Measurements from ENCODE around the gene MICAL2.
A peak's percentile ranks its signal among the peaks of the same experiment; 100 is the strongest.

MICAL2 gene

GRCh38 chr11:12243486-12243885 is 133.1 kb downstream of the MICAL2 start:
- TF ChIP-seq CEBPB (IDR thresholded peaks at IDR 0.05) (no peak), ZBTB7A (IDR thresholded peaks at IDR 0.05; ENCODE audit: low read depth) (no peak), EP300 (IDR thresholded peaks at IDR 0.05; ENCODE audit: borderline replicate concordance) (no peak), RAD21 (IDR thresholded peaks at IDR 0.05; ENCODE audit: low read depth) (no peak), TEAD4 (IDR thresholded peaks at IDR 0.05) (no peak), MAX (IDR thresholded peaks at IDR 0.05) (no peak), EGR1 (IDR thresholded peaks at IDR 0.05) (no peak)

GRCh38 chr11:12243911-12244550 is 133.6 kb downstream of the MICAL2 start:
- TF ChIP-seq NFIC (IDR thresholded peaks at IDR 0.05): no peak
- no peak for TF ChIP-seq ZBTB7A (IDR thresholded peaks at IDR 0.05; ENCODE audit: low read depth)
- no peak for TF ChIP-seq YY1 (IDR thresholded peaks at IDR 0.05; ENCODE audit: low read depth)
- TF ChIP-seq TAF1 (IDR thresholded peaks at IDR 0.05; ENCODE audit: low read depth): no peak
- TF ChIP-seq CEBPB (IDR thresholded peaks at IDR 0.05): no peak
- TF ChIP-seq CREB1 (IDR thresholded peaks at IDR 0.05; ENCODE audit: low read depth): no peak
- no peak for TF ChIP-seq REST (IDR thresholded peaks at IDR 0.05; ENCODE audit: low read depth)
- no peak for TF ChIP-seq USF1 (IDR thresholded peaks at IDR 0.05)

GRCh38 chr11:12245091-12245490 is 134.7 kb downstream of the MICAL2 start:
- TF ChIP-seq NFIC (IDR thresholded peaks at IDR 0.05) (no peak), USF1 (IDR thresholded peaks at IDR 0.05) (no peak), RAD21 (IDR thresholded peaks at IDR 0.05; ENCODE audit: low read depth) (no peak), REST (IDR thresholded peaks at IDR 0.05; ENCODE audit: low read depth) (no peak), ZBTB7A (IDR thresholded peaks at IDR 0.05; ENCODE audit: low read depth) (no peak), YY1 (IDR thresholded peaks at IDR 0.05; ENCODE audit: low read depth) (no peak), EGR1 (IDR thresholded peaks at IDR 0.05) (no peak), CREB1 (IDR thresholded peaks at IDR 0.05; ENCODE audit: low read depth) (no peak), FOXM1 (IDR thresholded peaks at IDR 0.05; ENCODE audit: borderline replicate concordance, low read depth) (no peak), MAX (IDR thresholded peaks at IDR 0.05) (no peak), CEBPB (IDR thresholded peaks at IDR 0.05) (no peak), TCF12 (IDR thresholded peaks at IDR 0.05; ENCODE audit: low read depth) (no peak), TAF1 (IDR thresholded peaks at IDR 0.05; ENCODE audit: low read depth) (no peak), TEAD4 (IDR thresholded peaks at IDR 0.05) (no peak)

- no peak for TF ChIP-seq ZBTB7A (IDR thresholded peaks at IDR 0.05; ENCODE audit: low read depth)
- TF ChIP-seq NFIC (IDR thresholded peaks at IDR 0.05): no peak
- TF ChIP-seq REST (IDR thresholded peaks at IDR 0.05; ENCODE audit: low read depth): no peak
- 0 out of 2 replicates have a peak, but pooled peaks have one; percentile 27 for TF ChIP-seq MAX (IDR thresholded peaks at IDR 0.05)
- no peak for TF ChIP-seq CEBPB (IDR thresholded peaks at IDR 0.05)
- TF ChIP-seq TCF12 (IDR thresholded peaks at IDR 0.05; ENCODE audit: low read depth): 0 out of 2 replicates have a peak, but pooled peaks have one; percentile 61
- TF ChIP-seq TEAD4 (IDR thresholded peaks at IDR 0.05): 0 out of 2 replicates have a peak, but pooled peaks have one; percentile 23
- no peak for TF ChIP-seq TAF1 (IDR thresholded peaks at IDR 0.05; ENCODE audit: low read depth)
- no peak for TF ChIP-seq YY1 (IDR thresholded peaks at IDR 0.05; ENCODE audit: low read depth)
- no peak for TF ChIP-seq RAD21 (IDR thresholded peaks at IDR 0.05; ENCODE audit: low read depth)
- no peak for TF ChIP-seq FOXM1 (IDR thresholded peaks at IDR 0.05; ENCODE audit: borderline replicate concordance, low read depth)
- TF ChIP-seq USF1 (IDR thresholded peaks at IDR 0.05): no peak
- TF ChIP-seq CREB1 (IDR thresholded peaks at IDR 0.05; ENCODE audit: low read depth): no peak
- peak; percentile 25; the same call in 1 of the 2 replicates for TF ChIP-seq EP300 (IDR thresholded peaks at IDR 0.05; ENCODE audit: borderline replicate concordance)
- TF ChIP-seq EGR1 (IDR thresholded peaks at IDR 0.05): no peak
These were observed 135.2 kb downstream of the MICAL2 start for GRCh38 chr11:12245549-12246016.

All from Ishikawa (cell line).